ENCODE results near the gene PSMB9. TPM values are rescaled to one million over a fixed set of nuclear protein-coding genes. Genes with fewer than 3 reads are reported as not detected.

The PSMB9 gene
- total and polyA plus RNA-seq, 2 donors (not counting 1 experiment from before 2014, with no cell fraction given) = 181 to 242 TPM

DNA sequence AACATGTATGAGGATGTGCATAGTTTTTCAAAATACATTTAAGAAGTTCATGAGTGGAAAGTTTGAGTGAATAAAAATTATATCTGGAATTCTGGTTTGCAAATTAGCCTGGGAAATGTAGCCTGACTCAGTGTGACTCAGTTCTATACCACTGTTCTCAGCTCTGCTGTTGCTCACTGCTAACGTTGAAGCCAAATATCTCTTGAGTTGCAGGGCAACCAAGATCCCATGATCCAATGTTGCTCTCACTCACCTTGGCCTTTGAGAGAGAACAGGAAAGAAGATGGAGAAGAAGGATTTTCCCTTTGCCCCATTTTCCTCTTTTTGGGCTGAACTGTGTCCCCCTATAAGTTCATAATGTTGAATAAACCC lies 28.9 kb downstream of the PSMB9 start:
- 29% methylated on average over 1 of the region's 1 CpG for WGBS (ENCODE audit: insufficient coverage)
- Mint-ChIP-seq H3K4me3 (no peak overlapping the region), H3K27me3 (peaks cover 3% of the 10 kb centered on the region), H3K4me1 (peaks cover 29% of the 10 kb centered on the region), H3K9me3 (ENCODE audit: insufficient read depth) (no peaks in the 10 kb centered on the region), H3K27ac (no peak overlapping the region)
- H3K27me3 ChIP-seq (replicated peaks in 1 of 4; ENCODE audit: control extremely low read depth in 1 of 4, control insufficient read depth in 3 of 4, insufficient read depth in 4 of 4, low read length in 3 of 4) = peaks cover 0 to 6% (median 0%) of the 10 kb centered on the region in 4 experiments
- H3K27ac ChIP-seq (ENCODE audit: low read length in 2 of 2) = no peak overlapping the region
- peaks cover 7% of the 10 kb centered on the region for H3K79me2 ChIP-seq (ENCODE audit: control insufficient read depth, insufficient read depth, low read length)
- no peak overlapping the region for H3K4me2 ChIP-seq (replicated peaks; ENCODE audit: low read depth, low read length, poor library complexity, severe bottlenecking)
- H4K20me1 ChIP-seq (ENCODE audit: control insufficient read depth, insufficient read depth, low read length, poor library complexity, severe bottlenecking) = no peaks in the 10 kb centered on the region
- no peak for TF ChIP-seq CTCF (IDR thresholded peaks at IDR 0.05)
- no peak for TF ChIP-seq EZH2 (IDR thresholded peaks at IDR 0.05; ENCODE audit: borderline replicate concordance, insufficient read depth, low read depth, low read length, poor library complexity, severe bottlenecking)
- no peak overlapping the region for H2AFZ ChIP-seq (ENCODE audit: insufficient read depth, low read depth, low read length, poor library complexity, severe bottlenecking)
- peaks cover 0 to 5% (median 0%) of the 10 kb centered on the region in 3 donors for H3K9me3 ChIP-seq (ENCODE audit: control extremely low read depth in 1 of 3, control insufficient read depth in 2 of 3, insufficient read depth in 1 of 3, low read length in 2 of 3)
- H3K9ac ChIP-seq (ENCODE audit: low read length) = no peak overlapping the region
- no peaks in the 10 kb centered on the region for H3K36me3 ChIP-seq (replicated peaks in 1 of 2; ENCODE audit: control extremely low read depth in 1 of 2, control insufficient read depth in 1 of 2, extremely low read depth in 1 of 2, insufficient read depth in 2 of 2, low read length in 1 of 2)
- no peak for ATAC-seq (ENCODE audit: low read depth)
- no peak for DNase-seq
- no peak overlapping the region for H3K4me3 ChIP-seq (ENCODE audit: control extremely low read depth in 1 of 5, extremely low read depth in 1 of 5, insufficient read depth in 1 of 5, low read depth in 2 of 5, low read length in 4 of 5)
- ChIA-PET POLR2A (no interaction called here), CTCF (interaction anchor here (1.5 to 14.6 kb wide), 5 partner anchors 59 to 104 kb away, joined by 5 to 305 read pairs (median 43); partner anchors contain the start of genes HLA-DMA and HLA-DMB)
- peaks cover 14 to 21% of the 10 kb centered on the region in 2 donors for H3K4me1 ChIP-seq (ENCODE audit: control insufficient read depth in 2 of 2, insufficient read depth in 2 of 2, low read length in 2 of 2)
- intact Hi-C loops (cut with micrococcal nuclease) = no loop called here

DNA sequence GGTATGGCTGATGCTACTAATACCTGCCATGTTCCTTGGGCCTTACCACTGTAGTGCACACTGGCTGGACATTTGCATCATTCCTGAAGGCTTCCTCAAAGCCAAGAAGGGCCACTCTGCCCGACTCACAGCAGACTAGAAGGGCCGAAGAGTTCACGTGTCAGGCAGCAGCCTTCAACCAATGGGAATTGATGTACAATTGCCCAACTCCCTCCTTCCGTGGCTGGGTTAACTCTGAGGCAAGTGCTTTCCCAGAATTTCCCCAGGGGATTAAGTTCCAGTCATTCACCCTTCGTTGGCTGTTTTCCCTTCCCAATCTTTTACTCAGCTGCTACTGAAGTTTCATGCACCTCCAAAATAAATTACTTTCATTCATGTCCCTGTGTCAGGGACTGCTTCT lies 29.8 kb downstream of the PSMB9 start:
- WGBS (ENCODE audit: insufficient coverage) = 68% methylated on average over 5 of the region's 5 CpGs
- Mint-ChIP-seq H3K9me3 (ENCODE audit: insufficient read depth) (no peaks in the 10 kb centered on the region), H3K4me3 (no peak overlapping the region), H3K4me1 (peaks cover 31% of the 10 kb centered on the region), H3K27me3 (peaks cover 3% of the 10 kb centered on the region), H3K27ac (no peak overlapping the region)
- POLR2A ChIA-PET = interaction anchor here (2.8 kb wide), 1 partner anchor 88 kb away, joined by 14 read pairs; no protein-coding TSS in a partner anchor
- H3K4me2 ChIP-seq (replicated peaks; ENCODE audit: low read depth, low read length, poor library complexity, severe bottlenecking) = no peak overlapping the region
- H3K4me1 ChIP-seq (ENCODE audit: control insufficient read depth in 2 of 2, insufficient read depth in 2 of 2, low read length in 2 of 2) = peaks cover 14 to 21% of the 10 kb centered on the region in 2 donors
- H4K20me1 ChIP-seq (ENCODE audit: control insufficient read depth, insufficient read depth, low read length, poor library complexity, severe bottlenecking) = no peaks in the 10 kb centered on the region
- no peaks in the 10 kb centered on the region for H3K36me3 ChIP-seq (replicated peaks in 1 of 2; ENCODE audit: control extremely low read depth in 1 of 2, control insufficient read depth in 1 of 2, extremely low read depth in 1 of 2, insufficient read depth in 2 of 2, low read length in 1 of 2)
- TF ChIP-seq EZH2 (IDR thresholded peaks at IDR 0.05; ENCODE audit: borderline replicate concordance, insufficient read depth, low read depth, low read length, poor library complexity, severe bottlenecking) (no peak), CTCF (IDR thresholded peaks at IDR 0.05) (no peak)
- peaks cover 0 to 6% (median 0%) of the 10 kb centered on the region in 4 experiments for H3K27me3 ChIP-seq (replicated peaks in 1 of 4; ENCODE audit: control extremely low read depth in 1 of 4, control insufficient read depth in 3 of 4, insufficient read depth in 4 of 4, low read length in 3 of 4)
- CTCF ChIA-PET = interaction anchor here (1.2 to 14.6 kb wide), 9 partner anchors 58 to 243 kb away, joined by 3 to 305 read pairs (median 8); partner anchors contain the start of genes HLA-DMA and HLA-DMB
- peaks cover 0 to 5% (median 0%) of the 10 kb centered on the region in 3 donors for H3K9me3 ChIP-seq (ENCODE audit: control extremely low read depth in 1 of 3, control insufficient read depth in 2 of 3, insufficient read depth in 1 of 3, low read length in 2 of 3)
- ATAC-seq (ENCODE audit: low read depth) = no peak
- DNase-seq = no peak
- H3K4me3 ChIP-seq (ENCODE audit: control extremely low read depth in 1 of 5, extremely low read depth in 1 of 5, insufficient read depth in 1 of 5, low read depth in 2 of 5, low read length in 4 of 5) = no peak overlapping the region
- intact Hi-C loops (cut with micrococcal nuclease) = loop anchor here (2.0 kb wide), 1 partner anchor 69 kb away; the partner anchor contains the start of gene HLA-DMA
- peaks cover 7% of the 10 kb centered on the region for H3K79me2 ChIP-seq (ENCODE audit: control insufficient read depth, insufficient read depth, low read length)
- no peak overlapping the region for H3K27ac ChIP-seq (ENCODE audit: low read length in 2 of 2)
- H3K9ac ChIP-seq (ENCODE audit: low read length) = no peak overlapping the region
- H2AFZ ChIP-seq (ENCODE audit: insufficient read depth, low read depth, low read length, poor library complexity, severe bottlenecking) = no peak overlapping the region
